Activated T-cell treated with anti-CD3 and anti-CD28 coated beads, Interleukin-2, amount 50 U/mL, for 4 hours (primary cell): ENCODE measurements around the gene PPM1H. TPM values are rescaled to one million over a fixed set of nuclear protein-coding genes. Genes with fewer than 3 reads are reported as not detected.
"Not testable (repeated sequence)": the region's sequence is repeated elsewhere in the genome, so short reads cannot be mapped to it uniquely, and the experiment has no call there.

Experiments used
- ATAC-seq, 2 donors: fragments of 200-7000 bp; cut with Tn5 transposase; one replicate each; pipeline ENCODE4 v1.10.0; 2021
- DNase-seq: peaks from one replicate; pipeline ENCODE4 v3.0.0-alpha.2; 2020
- H3K27me3 Mint-ChIP-seq: one replicate; pipeline ENCODE4 v1.8.0; 2021; ENCODE audit warnings: low read depth, mixed read lengths
- H3K36me3 Mint-ChIP-seq: one replicate; pipeline ENCODE4 v1.8.0; 2022; ENCODE audit warnings: mixed read lengths; ENCODE audit not compliant: insufficient read depth
- H3K4me1 Mint-ChIP-seq: one replicate; pipeline ENCODE4 v1.8.0; 2021; ENCODE audit warnings: low read depth, mixed read lengths
- H3K4me3 Mint-ChIP-seq: one replicate; pipeline ENCODE4 v1.8.0; 2021; ENCODE audit warnings: mild to moderate bottlenecking, moderate library complexity, mixed read lengths
- H3K9me3 Mint-ChIP-seq: one replicate; pipeline ENCODE4 v1.8.0; 2021; ENCODE audit warnings: mixed read lengths
- total RNA-seq, 3 donors: library from RNA; stranded (reverse); gene quantifications; one replicate each; pipeline ENCODE4 v1.2.1, GENCODE V29; 2021

Gene PPM1H
- total RNA-seq, 3 donors from 2014 or later = 0.03 to 0.25 (median 0.19) TPM

GRCh38 chr12:62689042-62689839 is 245.7 kb downstream of the PPM1H start:
- DNase-seq (no peak), ATAC-seq (no peak)
- Mint-ChIP-seq H3K27me3 (peaks cover 3% of the 10 kb centered on the region), H3K9me3 (no peaks in the 10 kb centered on the region), H3K36me3 (no peaks in the 10 kb centered on the region), H3K4me1 (no peaks in the 10 kb centered on the region), H3K4me3 (no peak overlapping the region)

GRCh38 chr12:62686938-62687337 is 248.0 kb downstream of the PPM1H start:
- no peak for ATAC-seq
- peaks cover 7% of the 10 kb centered on the region for H3K27me3 Mint-ChIP-seq
- H3K4me1 Mint-ChIP-seq = no peaks in the 10 kb centered on the region
- H3K4me3 Mint-ChIP-seq = no peak overlapping the region
- no peaks in the 10 kb centered on the region for H3K9me3 Mint-ChIP-seq
- no peaks in the 10 kb centered on the region for H3K36me3 Mint-ChIP-seq
- DNase-seq = no peak

GRCh38 chr12:62684570-62685295 is 250.2 kb downstream of the PPM1H start:
- ATAC-seq (no peak), DNase-seq (no peak)
- no peaks in the 10 kb centered on the region for H3K4me1 Mint-ChIP-seq
- H3K27me3 Mint-ChIP-seq = peaks cover 17% of the 10 kb centered on the region
- no peaks in the 10 kb centered on the region for H3K36me3 Mint-ChIP-seq
- no peaks in the 10 kb centered on the region for H3K9me3 Mint-ChIP-seq
- H3K4me3 Mint-ChIP-seq = no peak overlapping the region

- no peak overlapping the region for H3K4me3 Mint-ChIP-seq
- no peaks in the 10 kb centered on the region for H3K36me3 Mint-ChIP-seq
- H3K9me3 Mint-ChIP-seq = no peaks in the 10 kb centered on the region
- H3K4me1 Mint-ChIP-seq = no peaks in the 10 kb centered on the region
- DNase-seq (no peak), ATAC-seq (no peak)
- peaks cover 20% of the 10 kb centered on the region for H3K27me3 Mint-ChIP-seq
Measured at GRCh38 chr12:62683776-62684569, 251.0 kb downstream of the PPM1H start.

- Mint-ChIP-seq H3K36me3 (no peaks in the 10 kb centered on the region), H3K4me1 (no peaks in the 10 kb centered on the region), H3K9me3 (no peaks in the 10 kb centered on the region), H3K4me3 (no peak overlapping the region), H3K27me3 (peaks cover 18% of the 10 kb centered on the region)
- no peak for DNase-seq
- no peak for ATAC-seq
Measured at GRCh38 chr12:62681306-62681705, 253.6 kb downstream of the PPM1H start.

GRCh38 chr12:62679608-62680007 is 255.3 kb downstream of the PPM1H start:
- Mint-ChIP-seq H3K4me3 (no peak overlapping the region), H3K36me3 (no peaks in the 10 kb centered on the region), H3K27me3 (peaks cover 18% of the 10 kb centered on the region), H3K4me1 (no peaks in the 10 kb centered on the region), H3K9me3 (no peaks in the 10 kb centered on the region)
- DNase-seq (no peak), ATAC-seq (no peak)

GRCh38 chr12:62677355-62677754 is 257.6 kb downstream of the PPM1H start:
- no peaks in the 10 kb centered on the region for H3K4me1 Mint-ChIP-seq
- DNase-seq (no peak), ATAC-seq (no peak)
- H3K36me3 Mint-ChIP-seq = no peaks in the 10 kb centered on the region
- H3K4me3 Mint-ChIP-seq = no peak overlapping the region
- peaks cover 16% of the 10 kb centered on the region for H3K27me3 Mint-ChIP-seq
- no peaks in the 10 kb centered on the region for H3K9me3 Mint-ChIP-seq

GRCh38 chr12:62676521-62677307 is 258.2 kb downstream of the PPM1H start:
- Mint-ChIP-seq H3K4me3 (no peak overlapping the region), H3K36me3 (no peaks in the 10 kb centered on the region), H3K9me3 (no peaks in the 10 kb centered on the region), H3K4me1 (no peaks in the 10 kb centered on the region), H3K27me3 (peaks cover 13% of the 10 kb centered on the region)
- ATAC-seq (no peak), DNase-seq (no peak)

GRCh38 chr12:62673028-62673815 is 261.7 kb downstream of the PPM1H start:
- H3K4me3 Mint-ChIP-seq = no peak overlapping the region
- H3K4me1 Mint-ChIP-seq = no peaks in the 10 kb centered on the region
- no peaks in the 10 kb centered on the region for H3K36me3 Mint-ChIP-seq
- H3K27me3 Mint-ChIP-seq = peaks cover 2% of the 10 kb centered on the region
- no peak for ATAC-seq
- H3K9me3 Mint-ChIP-seq = no peaks in the 10 kb centered on the region
- no peak for DNase-seq

GRCh38 chr12:62670986-62671720 is 263.8 kb downstream of the PPM1H start:
- H3K9me3 Mint-ChIP-seq = no peaks in the 10 kb centered on the region

GRCh38 chr12:62668782-62669181 is 266.2 kb downstream of the PPM1H start:
- Mint-ChIP-seq H3K4me3 (no peak overlapping the region), H3K4me1 (no peaks in the 10 kb centered on the region), H3K27me3 (peaks cover 2% of the 10 kb centered on the region), H3K36me3 (no peaks in the 10 kb centered on the region), H3K9me3 (no peaks in the 10 kb centered on the region)
- DNase-seq (no peak), ATAC-seq (no peak)

More at GRCh38 chr12:62670986-62671720, 263.8 kb downstream of the PPM1H start:
- Mint-ChIP-seq H3K36me3 (no peaks in the 10 kb centered on the region), H3K27me3 (peaks cover 2% of the 10 kb centered on the region), H3K4me1 (no peaks in the 10 kb centered on the region), H3K4me3 (no peak overlapping the region)
- no peak for DNase-seq
- ATAC-seq = no peak

GRCh38 chr12:62664951-62665350 is 270.0 kb downstream of the PPM1H start:
- DNase-seq, ATAC-seq, H3K4me1 Mint-ChIP-seq, H3K9me3 Mint-ChIP-seq, H3K36me3 Mint-ChIP-seq, H3K27me3 Mint-ChIP-seq, H3K4me3 Mint-ChIP-seq: not testable (repeated sequence)

- Mint-ChIP-seq H3K4me3 (no peak overlapping the region), H3K4me1 (no peaks in the 10 kb centered on the region), H3K9me3 (peaks cover 4% of the 10 kb centered on the region), H3K36me3 (no peaks in the 10 kb centered on the region), H3K27me3 (peaks cover 4% of the 10 kb centered on the region)
- DNase-seq (no peak), ATAC-seq (no peak)
Measured at GRCh38 chr12:62660756-62661155, 274.2 kb downstream of the PPM1H start.
